Tibial nerve (tissue), 3 donors: Measurements from ENCODE around the gene NPHP4.

Source experiments
- POLR2A ChIP-seq, 2 donors: fragments of 450-650 bp; IDR thresholded peaks; one replicate each; pipeline ENCODE4 v1.6.1; 2017; ENCODE audit warnings: antibody characterized with exemption in 2 of 2, mild to moderate bottlenecking in 2 of 2, moderate library complexity in 2 of 2
- TF ChIP-seq, protein P1 (sequence below), 5 experiments: fragments of 200-600 bp in 3 of 5; fragments of 450-650 bp in 2 of 5; sonication (generic) in 3 of 5; IDR thresholded peaks; one replicate each; pipeline ENCODE4 v1.5.1; 2016 to 2019; ENCODE audit warnings: antibody characterized with exemption in 5 of 5, mild to moderate bottlenecking in 3 of 5, moderate library complexity in 2 of 5

DNA sequence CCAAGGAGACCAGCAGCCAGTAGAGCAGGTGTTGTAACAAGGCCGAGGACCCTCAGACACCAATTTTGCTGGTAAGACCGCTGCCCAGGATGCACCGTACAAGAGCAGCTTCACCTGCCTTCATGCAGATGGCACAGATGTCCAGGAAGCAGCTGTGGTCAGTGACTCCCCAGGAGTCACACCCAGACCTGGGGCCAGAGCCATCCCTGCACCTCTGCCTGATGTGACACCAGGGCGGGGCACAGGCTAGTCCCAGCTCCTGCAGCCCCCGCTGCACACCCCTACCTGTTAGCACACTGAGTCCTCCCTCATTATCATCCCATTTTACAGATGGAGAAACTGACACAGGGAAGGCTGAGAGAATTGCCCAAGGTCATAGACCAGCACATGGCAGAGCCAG is 37.1 kb upstream of the NPHP4 start:
- TF ChIP-seq POLR2A (IDR thresholded peaks at IDR 0.05), result no peak
- TF ChIP-seq, protein P1, sequence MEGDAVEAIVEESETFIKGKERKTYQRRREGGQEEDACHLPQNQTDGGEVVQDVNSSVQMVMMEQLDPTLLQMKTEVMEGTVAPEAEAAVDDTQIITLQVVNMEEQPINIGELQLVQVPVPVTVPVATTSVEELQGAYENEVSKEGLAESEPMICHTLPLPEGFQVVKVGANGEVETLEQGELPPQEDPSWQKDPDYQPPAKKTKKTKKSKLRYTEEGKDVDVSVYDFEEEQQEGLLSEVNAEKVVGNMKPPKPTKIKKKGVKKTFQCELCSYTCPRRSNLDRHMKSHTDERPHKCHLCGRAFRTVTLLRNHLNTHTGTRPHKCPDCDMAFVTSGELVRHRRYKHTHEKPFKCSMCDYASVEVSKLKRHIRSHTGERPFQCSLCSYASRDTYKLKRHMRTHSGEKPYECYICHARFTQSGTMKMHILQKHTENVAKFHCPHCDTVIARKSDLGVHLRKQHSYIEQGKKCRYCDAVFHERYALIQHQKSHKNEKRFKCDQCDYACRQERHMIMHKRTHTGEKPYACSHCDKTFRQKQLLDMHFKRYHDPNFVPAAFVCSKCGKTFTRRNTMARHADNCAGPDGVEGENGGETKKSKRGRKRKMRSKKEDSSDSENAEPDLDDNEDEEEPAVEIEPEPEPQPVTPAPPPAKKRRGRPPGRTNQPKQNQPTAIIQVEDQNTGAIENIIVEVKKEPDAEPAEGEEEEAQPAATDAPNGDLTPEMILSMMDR (IDR thresholded peaks at IDR 0.05), result no peak
